HepG2 (cell line): Measurements from ENCODE around the gene SUDS3. TPM values are rescaled to one million over a fixed set of nuclear protein-coding genes. Genes with fewer than 3 reads are reported as not detected.

Source experiments
- ARID5B ChIP-seq: IDR thresholded peaks from 2 replicates; pipeline ENCODE4 v1.4.0; 2020; ENCODE audit warnings: mild to moderate bottlenecking, missing genetic modification reagents
- FOXA3 ChIP-seq: IDR thresholded peaks from 2 replicates; pipeline ENCODE4 v1.6.1; 2016; ENCODE audit warnings: missing genetic modification reagents, missing compliant biosample characterization
- FOXP1 ChIP-seq, 2 experiments: fragments of 450-650 bp in 1 of 2; IDR thresholded peaks; 2 replicates each; pipeline ENCODE4 v1.6.1; 2017 to 2018; ENCODE audit warnings: antibody characterized with exemption in 1 of 2
- FOXP4 ChIP-seq: sonication (generic); formaldehyde crosslinking; IDR thresholded peaks from 2 replicates; pipeline ENCODE4 v1.4.0; 2020; ENCODE audit warnings: missing genetic modification reagents
- GATAD2A ChIP-seq: IDR thresholded peaks from 2 replicates; pipeline ENCODE4 v1.6.1; 2016
- GLMP ChIP-seq: sonication (generic); formaldehyde crosslinking; IDR thresholded peaks from 2 replicates; pipeline ENCODE4 v1.9.0; 2021; ENCODE audit warnings: missing genetic modification reagents, mild to moderate bottlenecking, borderline replicate concordance
- MIXL1 ChIP-seq: IDR thresholded peaks from 2 replicates; pipeline ENCODE4 v1.6.1; 2016
- PAXIP1 ChIP-seq: sonication (generic); formaldehyde crosslinking; conservative IDR thresholded peaks from 2 replicates; pipeline ENCODE4 v1.4.0; 2020; ENCODE audit warnings: mild to moderate bottlenecking, missing genetic modification reagents, moderate library complexity
- RXRB ChIP-seq: IDR thresholded peaks from 2 replicates; pipeline ENCODE4 v1.6.1; 2016; ENCODE audit warnings: borderline replicate concordance, missing genetic modification reagents, missing compliant biosample characterization
- SKIL ChIP-seq: sonication (generic); formaldehyde crosslinking; IDR thresholded peaks from 2 replicates; pipeline ENCODE4 v1.8.0; 2022; ENCODE audit warnings: missing genetic modification reagents, mild to moderate bottlenecking, moderate library complexity, borderline replicate concordance
- ZMYM3 ChIP-seq: sonication (generic); formaldehyde crosslinking; IDR thresholded peaks from 2 replicates; pipeline ENCODE4 v1.5.1; 2020; ENCODE audit warnings: mild to moderate bottlenecking, missing genetic modification reagents
- ZNF138 ChIP-seq: sonication (generic); formaldehyde crosslinking; IDR thresholded peaks from 2 replicates; pipeline ENCODE4 v1.5.0; 2020; ENCODE audit warnings: mild to moderate bottlenecking, low read depth, missing genetic modification reagents
- ZNF275 ChIP-seq: sonication (generic); formaldehyde crosslinking; IDR thresholded peaks from 2 replicates; pipeline ENCODE4 v1.8.0; 2022; ENCODE audit warnings: missing genetic modification reagents, mild to moderate bottlenecking, inconsistent platforms, borderline replicate concordance
- polyA plus RNA-seq, 8 experiments: library from polyadenylated mRNA; depleted of rRNA in 3 of 8; stranded (reverse) in 7 of 8; unstranded in 1 of 8; fragments of >200 nt; fragmentation: Illumina TruSeq in 4 of 8; extraction: Trizol in 4 of 8; gene quantifications; 2 replicates each; pipeline versions ENCODE4 v1.2.1 to v1.2.3, GENCODE V29; 2011 to 2016; ENCODE audit warnings: low read depth in 4 of 8, missing spikeins in 1 of 8, mixed read lengths in 1 of 8; ENCODE audit not compliant: insufficient read depth in 1 of 8
- total RNA-seq, 5 experiments: library from RNA; depleted of rRNA; stranded (reverse); fragments of >200 nt; fragmentation: Illumina TruSeq; extraction: Trizol; gene quantifications; 2 replicates each; pipeline ENCODE4 v1.2.3, GENCODE V29; 2016; ENCODE audit warnings: low read depth in 1 of 5

Gene SUDS3
- total and polyA plus RNA-seq, 2 of the 13 experiments (the other 11 are each of a cell fraction or from before 2014, with no cell fraction given), result 20.2 to 33.1 TPM

- TF ChIP-seq FOXP4 (CRISPR knock-in tag), result peak; percentile 69
- peak; percentile 28; the same call in 1 of the 2 replicates for TF ChIP-seq PAXIP1
- peak; percentile 56; the same call in 1 of the 2 replicates for TF ChIP-seq ARID5B (CRISPR knock-in tag)
- TF ChIP-seq RXRB (CRISPR knock-in tag), result peak; percentile 8; the same call in 1 of the 2 replicates
- TF ChIP-seq ZMYM3 (CRISPR knock-in tag), result peak; percentile 55; the same call in 1 of the 2 replicates
- no peak for TF ChIP-seq SKIL
- no peak for TF ChIP-seq GLMP (CRISPR knock-in tag)
- no peak for TF ChIP-seq FOXP1 (IDR thresholded peaks at IDR 0.05)
- TF ChIP-seq FOXP1 (CRISPR knock-in tag; IDR thresholded peaks at IDR 0.05), result peak; percentile 69
- TF ChIP-seq MIXL1 (CRISPR knock-in tag), result peak; percentile 41; the same call in 1 of the 2 replicates
- TF ChIP-seq ZNF138 (CRISPR knock-in tag), result no peak
- peak; percentile 56 for TF ChIP-seq FOXA3 (CRISPR knock-in tag)
- TF ChIP-seq ZNF275 (CRISPR knock-in tag), result no peak
- TF ChIP-seq GATAD2A (CRISPR knock-in tag), result peak; percentile 44; the same call in 1 of the 2 replicates
These were observed 25.3 kb upstream of the SUDS3 start (continued) for GRCh38 chr12:118350908-118351559.
